Left forelimb (tissue), 1 donor: ENCODE results near the gene CYSRT1.
"Not testable (repeated sequence)": the region's sequence is repeated elsewhere in the genome, so short reads cannot be mapped to it uniquely, and the experiment has no call there.

ENCODE experiments used
- DNase-seq: peaks from one replicate; pipeline ENCODE4 v3.0.0-alpha.2; 2018; ENCODE audit warnings: low spot score

CYSRT1 gene

GRCh38 chr9:137237759-137238726, 13.1 kb downstream of the CYSRT1 start:
- DNase-seq = no peak

GRCh38 chr9:137239541-137240200, 14.7 kb downstream of the CYSRT1 start:
- not testable (repeated sequence) for DNase-seq

DNA sequence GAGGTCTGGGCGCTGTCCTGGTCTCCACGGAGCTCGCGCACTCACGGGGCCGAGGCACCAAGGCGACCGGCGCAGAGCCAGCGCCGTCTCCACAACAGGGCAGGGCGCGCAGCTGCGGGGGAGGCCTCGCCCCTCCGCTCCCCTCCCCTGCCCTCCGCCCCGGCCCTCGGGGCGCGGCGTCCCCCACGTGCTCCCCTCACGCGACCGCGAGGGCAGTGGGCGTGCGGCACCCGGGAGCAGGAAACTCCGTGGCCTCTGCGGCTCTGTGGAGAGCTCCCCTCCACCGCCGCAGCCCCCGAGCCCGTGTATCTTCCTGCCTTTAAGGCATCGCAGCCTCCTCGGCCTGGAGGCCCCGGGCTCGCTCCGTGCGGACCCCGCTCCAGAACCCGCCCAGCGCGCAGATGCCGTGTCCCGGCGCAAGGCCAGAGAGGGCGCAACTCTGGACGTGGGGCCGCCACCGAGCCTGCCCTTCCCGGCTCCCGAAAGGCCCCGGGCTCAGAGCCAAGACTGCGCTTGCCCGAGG, 15.4 kb downstream of the CYSRT1 start:
- DNase-seq = peak; percentile 88

DNA sequence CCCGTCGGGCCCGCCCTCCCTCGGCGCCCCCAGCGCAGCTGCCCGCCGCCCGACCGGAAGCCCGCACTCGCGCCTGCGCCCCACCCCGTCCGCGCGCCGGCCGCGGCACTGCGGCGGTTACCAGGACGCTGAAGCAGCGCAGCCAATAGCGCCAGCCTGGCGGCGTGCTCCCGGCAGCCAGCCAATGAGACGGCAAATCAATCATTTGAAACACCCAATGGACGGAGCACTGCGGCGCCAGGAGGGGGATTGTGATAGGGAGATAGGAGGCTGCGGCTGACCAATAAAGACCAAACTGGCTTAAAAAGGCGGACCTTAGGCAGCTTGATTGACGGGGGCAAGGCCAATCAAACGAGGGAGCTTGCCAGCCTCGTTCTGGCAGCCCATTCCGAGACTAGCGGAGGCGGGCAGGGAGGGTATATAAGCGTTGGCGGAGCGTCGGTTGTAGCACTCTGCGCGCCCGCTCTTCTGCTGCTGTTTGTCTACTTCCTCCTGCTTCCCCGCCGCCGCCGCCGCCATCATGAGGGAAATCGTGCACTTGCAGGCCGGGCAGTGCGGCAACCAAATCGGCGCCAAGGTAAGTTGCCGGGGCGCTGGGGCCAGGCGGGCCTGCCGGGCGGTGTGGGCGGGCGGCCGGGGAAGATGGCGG, 16.0 kb downstream of the CYSRT1 start, which contains the start of gene TUBB4B:
Gene TUBB4B, plus strand, starts transcription at position 447 of the 649 bp plus-strand sequence. Its CDS starts 74 bp downstream, at position 521.
- DNase-seq = peak; percentile 100

- no peak for DNase-seq
Measured at GRCh38 chr9:137241490-137242268, 16.7 kb downstream of the CYSRT1 start.

- no peak for DNase-seq
Measured at GRCh38 chr9:137242269-137243203, 17.6 kb downstream of the CYSRT1 start.

GRCh38 chr9:137243266-137243625, 18.3 kb downstream of the CYSRT1 start:
- not testable (repeated sequence) for DNase-seq

DNA sequence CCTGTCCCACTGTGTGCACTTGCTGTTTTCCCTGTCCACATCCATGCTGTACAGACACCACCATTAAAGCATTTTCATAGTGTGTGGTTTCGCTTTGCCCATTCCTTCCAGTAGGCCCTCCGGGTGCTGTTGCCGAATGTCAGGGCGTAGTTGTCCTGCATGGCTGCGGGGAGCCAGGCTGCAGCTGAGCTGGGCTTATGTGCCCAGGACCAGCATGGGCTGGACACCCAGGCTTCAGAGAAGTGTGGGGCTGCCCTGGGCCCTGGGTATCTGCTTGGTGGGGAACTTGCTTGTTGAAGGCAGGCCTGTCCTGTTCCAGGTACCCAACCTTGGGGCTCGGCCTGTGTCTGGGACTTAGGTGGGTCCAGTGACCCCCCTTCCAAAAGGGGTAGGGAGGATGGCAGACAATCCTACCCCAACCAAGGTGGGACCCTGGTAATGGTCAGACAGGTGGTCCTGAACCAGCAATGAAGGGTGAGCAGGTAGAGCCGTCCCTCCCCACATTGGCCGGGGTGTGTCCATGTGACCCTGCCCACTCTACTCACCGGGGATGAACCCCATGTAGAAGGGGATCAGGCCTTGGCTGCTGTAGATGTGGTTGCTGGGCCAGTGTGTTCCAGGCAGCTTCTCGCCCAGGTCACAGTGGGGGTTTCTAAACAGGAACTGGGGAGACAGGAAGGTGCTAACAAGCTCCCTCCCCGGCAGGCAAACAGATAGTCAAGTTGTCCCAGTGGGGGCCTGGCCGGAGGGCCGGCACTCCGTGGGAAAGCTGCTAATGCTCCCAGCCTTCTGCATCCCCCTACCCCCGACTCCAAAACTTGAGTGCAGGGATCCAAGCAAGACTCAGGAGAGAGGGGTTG, 18.9 kb downstream of the CYSRT1 start:
- no peak for DNase-seq

DNA sequence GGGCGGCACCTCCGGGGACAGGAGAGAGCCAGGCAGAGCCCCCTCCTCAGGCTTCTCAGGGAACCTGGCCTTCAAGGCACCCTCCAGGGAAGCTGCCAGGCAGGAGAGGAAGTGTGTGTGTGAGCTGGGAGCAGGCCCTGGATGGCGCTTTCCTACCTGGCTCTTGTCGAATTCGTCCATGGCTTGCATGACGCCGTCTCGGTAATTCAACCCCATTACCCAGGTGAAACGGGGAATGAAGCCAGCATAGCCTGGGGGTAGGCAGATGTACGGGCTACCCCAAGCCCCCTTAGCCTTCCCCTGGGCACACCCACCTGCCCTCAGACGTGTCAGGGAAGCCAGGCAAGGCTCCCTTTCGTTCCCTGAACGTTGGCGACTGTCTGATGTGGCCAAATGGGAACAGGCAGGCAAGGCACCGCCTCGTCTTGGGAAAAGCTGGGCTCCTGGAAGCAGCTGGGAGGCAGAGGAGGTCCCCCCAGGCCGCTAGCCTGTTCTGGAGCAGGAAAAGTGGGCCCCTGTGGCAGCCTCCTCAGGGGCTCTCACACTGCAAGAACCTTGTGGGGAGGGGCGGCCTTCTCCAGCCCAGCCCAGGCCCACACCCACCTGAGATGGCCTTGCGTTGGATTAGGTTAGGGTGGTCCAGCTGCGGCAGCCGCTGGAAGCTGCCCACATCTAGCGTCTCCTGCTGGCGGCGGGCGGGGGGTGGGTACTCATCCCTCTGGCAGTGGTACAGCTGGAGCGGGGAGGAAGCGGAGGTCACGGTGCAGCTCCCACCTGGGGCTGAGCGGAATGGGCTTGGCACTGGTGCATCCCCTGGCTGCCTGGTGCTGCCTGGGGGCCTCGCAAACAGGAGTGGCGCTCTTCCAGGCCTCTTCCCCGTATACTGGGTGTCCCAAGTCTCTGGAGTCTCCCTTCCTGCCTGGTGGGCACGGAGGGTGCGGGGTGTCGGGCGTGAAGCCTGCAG, 19.8 kb downstream of the CYSRT1 start:
- DNase-seq = no peak

- DNase-seq = no peak
Measured at GRCh38 chr9:137245450-137246421, 20.8 kb downstream of the CYSRT1 start.

- no peak for DNase-seq
Measured at GRCh38 chr9:137247135-137247915, 22.4 kb downstream of the CYSRT1 start.

GRCh38 chr9:137247916-137248175, 22.9 kb downstream of the CYSRT1 start:
- no peak for DNase-seq

- DNase-seq = no peak
Measured at GRCh38 chr9:137250329-137251193, 25.6 kb downstream of the CYSRT1 start.

DNA sequence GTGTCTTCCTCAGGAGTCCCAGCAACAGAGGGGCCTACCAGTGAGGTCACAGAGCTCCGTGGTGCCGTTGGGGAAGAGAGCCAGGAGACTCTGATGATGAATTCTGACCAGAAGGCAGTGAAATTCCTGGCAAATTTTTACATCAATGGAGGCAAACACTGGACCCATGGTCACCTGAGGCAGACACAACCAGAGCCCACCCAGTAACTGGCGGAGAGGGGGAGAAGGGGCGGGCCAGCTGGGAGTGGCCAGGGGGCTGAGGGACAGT, 26.2 kb downstream of the CYSRT1 start, which contains the start of gene STPG3:
Gene STPG3, plus strand, starts transcription at position 93 of the 268 bp plus-strand sequence. Its CDS starts 1 bp downstream, at position 94.
- DNase-seq = no peak

DNA sequence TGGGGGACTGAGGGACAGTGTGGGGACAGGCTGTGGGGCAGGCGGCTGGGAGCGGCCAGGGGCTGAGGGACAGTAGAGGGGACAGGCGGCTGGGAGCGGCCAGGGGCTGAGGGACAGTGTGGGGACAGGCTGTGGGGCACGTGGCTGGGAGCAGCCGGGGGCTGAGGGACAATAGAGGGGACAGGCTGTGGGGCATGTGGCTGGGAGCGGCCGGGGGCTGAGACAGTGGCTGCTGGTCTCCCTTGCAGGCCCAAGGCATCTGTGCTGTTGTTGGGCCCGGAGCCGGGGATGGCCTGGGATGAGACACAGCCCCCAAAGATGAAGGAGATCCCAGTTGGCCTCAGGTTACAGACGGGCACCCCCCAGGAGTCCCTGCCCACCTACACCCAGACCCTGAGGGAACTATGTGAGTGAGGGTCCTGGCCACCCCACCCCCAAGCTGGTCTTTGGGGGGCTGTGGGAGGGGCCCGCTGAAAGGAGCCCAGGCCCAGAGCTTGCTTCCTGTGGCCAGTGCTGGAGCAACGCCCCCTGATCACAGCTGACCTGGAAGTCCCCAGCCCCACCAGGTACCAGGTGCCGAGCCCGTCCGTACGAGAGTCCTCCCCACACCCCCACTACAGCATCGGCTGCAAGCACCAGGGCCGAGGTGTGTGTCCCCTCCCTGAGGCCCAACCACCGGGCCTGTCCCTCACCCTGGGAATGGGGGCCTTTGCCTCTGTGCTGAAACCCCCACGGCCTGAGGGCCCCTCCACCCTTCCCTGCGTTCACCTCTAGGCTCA, 26.7 kb downstream of the CYSRT1 start:
- no peak for DNase-seq
